H1 (cell line): ENCODE results near the gene KLHL26. TPM values are rescaled to one million over a fixed set of nuclear protein-coding genes. Genes with fewer than 3 reads are reported as not detected.

Experiments
- CTCF ChIA-PET: fragments of 300-600 bp; sonication (Branson Sonifier 250); formaldehyde crosslinking; loops from one replicate; lab custom pipeline; 2021; ENCODE audit not compliant: partially characterized antibody; lab: Charles Lee
- POLR2A ChIA-PET: fragments of 300-600 bp; sonication (Branson Sonifier 250); formaldehyde crosslinking; loops from one replicate; lab custom pipeline; 2021; ENCODE audit warnings: inconsistent platforms; ENCODE audit not compliant: partially characterized antibody; lab: Charles Lee
- DNase-seq, 2 experiments: peaks; one replicate each; pipeline versions ENCODE4 v3.0.0 to v3.0.0-alpha.2; 2010 to 2022; ENCODE audit warnings: low spot score in 2 of 2, low read depth in 1 of 2, mixed read lengths in 1 of 2
- FAIRE-seq: peaks from 2 replicates; lab custom pipeline; 2011; peaks lifted over from hg19 to GRCh38; lab: Jason Lieb, UNC
- H2AFZ ChIP-seq: 2 replicates; pipeline ENCODE4 v1.8.1; 2012; ENCODE audit warnings: low read length, inconsistent platforms
- H2AK5ac ChIP-seq: 2 replicates; pipeline ENCODE4 v1.6.1; 2013; ENCODE audit warnings: low read depth, low read length
- H2BK120ac ChIP-seq: replicated peaks from 2 replicates; pipeline ENCODE3; 2013; ENCODE audit warnings: low read depth, low read length, inconsistent platforms
- H2BK12ac ChIP-seq: 2 replicates; pipeline ENCODE4 v1.6.1; 2013; ENCODE audit warnings: low read depth, low read length
- H2BK15ac ChIP-seq: 2 replicates; pipeline ENCODE4 v1.6.1; 2013; ENCODE audit warnings: low read length
- H2BK20ac ChIP-seq: 2 replicates; pipeline ENCODE4 v1.6.1; 2013; ENCODE audit warnings: low read length
- H2BK5ac ChIP-seq: 2 replicates; pipeline ENCODE4 v1.6.1; 2013; ENCODE audit warnings: low read depth, low read length
- H3K14ac ChIP-seq: 2 replicates; pipeline ENCODE4 v1.6.1; 2013; ENCODE audit warnings: inconsistent platforms; ENCODE audit not compliant: insufficient read length
- H3K18ac ChIP-seq: 2 replicates; pipeline ENCODE4 v1.6.1; 2013; ENCODE audit warnings: low read length; ENCODE audit errors: extremely low read depth
- H3K23ac ChIP-seq: 2 replicates; pipeline ENCODE4 v1.6.1; 2013; ENCODE audit warnings: inconsistent platforms; ENCODE audit not compliant: insufficient read length
- H3K23me2 ChIP-seq: 2 replicates; pipeline ENCODE4 v1.6.1; 2013; ENCODE audit warnings: low read depth, low read length
- H3K27ac ChIP-seq: 2 replicates; pipeline ENCODE4 v1.6.1; 2011; ENCODE audit warnings: low read depth, low read length, inconsistent platforms
- H3K27me3 ChIP-seq, 4 experiments: replicated peaks in 1 of 4; 1 replicate in 1 of 4; 2 replicates in 3 of 4; pipeline versions ENCODE4 v1.6.1 to v1.8.1; 2011 to 2013; ENCODE audit warnings: low read length in 3 of 4, mild to moderate bottlenecking in 3 of 4, inconsistent platforms in 2 of 4, mixed read lengths in 2 of 4, moderate library complexity in 1 of 4; ENCODE audit not compliant: control insufficient read depth in 3 of 4, insufficient read depth in 3 of 4; ENCODE audit errors: extremely low read depth in 1 of 4
- H3K36me3 ChIP-seq, 4 experiments: 2 replicates each; pipeline versions ENCODE4 v1.6.1 to v1.8.1; 2011 to 2013; ENCODE audit warnings: mild to moderate bottlenecking in 4 of 4, low read length in 3 of 4, moderate library complexity in 2 of 4, control low read depth in 1 of 4, inconsistent platforms in 1 of 4; ENCODE audit not compliant: insufficient read depth in 4 of 4, control insufficient read depth in 2 of 4
- H3K4ac ChIP-seq: replicated peaks from 2 replicates; pipeline ENCODE3; 2013; ENCODE audit warnings: low read length, low read depth, mixed read lengths, inconsistent platforms; ENCODE audit not compliant: insufficient read length
- H3K4me1 ChIP-seq, 4 experiments: replicated peaks in 1 of 4; 1 replicate in 1 of 4; 2 replicates in 3 of 4; pipeline versions ENCODE4 v1.6.1 to v1.8.1; 2011 to 2013; ENCODE audit warnings: low read length in 3 of 4, inconsistent platforms in 2 of 4, mixed read lengths in 1 of 4; ENCODE audit not compliant: insufficient read depth in 4 of 4, control insufficient read depth in 3 of 4
- H3K4me2 ChIP-seq, 2 experiments: 2 replicates each; pipeline versions ENCODE4 v1.6.1 to v1.8.1; 2011 to 2013; ENCODE audit warnings: low read depth in 2 of 2, low read length in 2 of 2, control low read depth in 1 of 2, inconsistent platforms in 1 of 2, mild to moderate bottlenecking in 1 of 2; ENCODE audit not compliant: insufficient read depth in 1 of 2
- H3K4me3 ChIP-seq, 4 experiments: fragments of 200-600, 300-600 bp in 1 of 4; sonication (generic), shearing (Covaris generic), sonication (Bioruptor Twin) in 1 of 4; 2 replicates each; pipeline versions ENCODE4 v1.5.1 to v1.8.1; 2011 to 2016; ENCODE audit warnings: low read length in 4 of 4, low read depth in 3 of 4, control low read depth in 2 of 4, inconsistent platforms in 2 of 4, mild to moderate bottlenecking in 2 of 4, mixed read lengths in 1 of 4, moderate library complexity in 1 of 4; ENCODE audit not compliant: insufficient read depth in 2 of 4; ENCODE audit errors: extremely low read depth in 1 of 4
- H3K56ac ChIP-seq: replicated peaks from 2 replicates; pipeline ENCODE3; 2013; ENCODE audit warnings: low read depth, mild to moderate bottlenecking, mixed read lengths, low read length, inconsistent platforms; ENCODE audit not compliant: insufficient read length
- H3K79me1 ChIP-seq: 2 replicates; pipeline ENCODE4 v1.6.1; 2013; ENCODE audit warnings: low read depth, low read length, control low read depth
- H3K79me2 ChIP-seq, 2 experiments: 2 replicates each; pipeline versions ENCODE4 v1.6.1 to v1.8.1; 2012 to 2013; ENCODE audit warnings: low read length in 2 of 2, mild to moderate bottlenecking in 2 of 2, inconsistent platforms in 1 of 2; ENCODE audit not compliant: insufficient read depth in 2 of 2, control insufficient read depth in 1 of 2
- H3K9ac ChIP-seq, 4 experiments: replicated peaks in 1 of 4; 1 replicate in 1 of 4; 2 replicates in 3 of 4; pipeline versions ENCODE4 v1.6.1 to v1.8.1; 2011 to 2013; ENCODE audit warnings: low read depth in 3 of 4, low read length in 3 of 4, control low read depth in 2 of 4, mild to moderate bottlenecking in 2 of 4, moderate library complexity in 2 of 4, inconsistent platforms in 1 of 4; ENCODE audit errors: extremely low read depth in 1 of 4
- H3K9me3 ChIP-seq, 2 experiments: 2 replicates each; pipeline versions ENCODE4 v1.6.1 to v1.8.1; 2012 to 2013; ENCODE audit warnings: mild to moderate bottlenecking in 2 of 2, moderate library complexity in 2 of 2, control low read depth in 1 of 2, inconsistent platforms in 1 of 2, low read depth in 1 of 2, low read length in 1 of 2, mixed read lengths in 1 of 2; ENCODE audit not compliant: insufficient read depth in 2 of 2
- H4K20me1 ChIP-seq, 2 experiments: replicated peaks in 1 of 2; 2 replicates each; pipeline versions ENCODE3 to v1.8.1; 2011 to 2013; ENCODE audit warnings: inconsistent platforms in 2 of 2, low read length in 2 of 2, mild to moderate bottlenecking in 1 of 2; ENCODE audit not compliant: insufficient read depth in 2 of 2, control insufficient read depth in 1 of 2
- H4K5ac ChIP-seq: 2 replicates; pipeline ENCODE4 v1.6.1; 2013; ENCODE audit warnings: low read length, low read depth, mixed read lengths, inconsistent platforms; ENCODE audit not compliant: insufficient read length
- H4K8ac ChIP-seq: 2 replicates; pipeline ENCODE4 v1.8.0; 2013; ENCODE audit warnings: mild to moderate bottlenecking, moderate library complexity, low read length, inconsistent platforms; ENCODE audit not compliant: insufficient read depth; ENCODE audit errors: extremely low read depth
- H4K91ac ChIP-seq: replicated peaks from 2 replicates; pipeline ENCODE3; 2013; ENCODE audit warnings: low read length, mixed read lengths, inconsistent platforms; ENCODE audit not compliant: insufficient read length
- CEBPB ChIP-seq: IDR thresholded peaks from 2 replicates; pipeline ENCODE4 v1.6.1; 2012; ENCODE audit warnings: low read depth, low read length
- JUND ChIP-seq: IDR thresholded peaks from 2 replicates; pipeline ENCODE4 v1.6.1; 2011; ENCODE audit warnings: mild to moderate bottlenecking, improper control_type of control experiment, low read length
- KDM1A ChIP-seq: fragments of 200-600, 300-600 bp; sonication (generic); IDR thresholded peaks from 2 replicates; pipeline ENCODE4 v1.7.1; 2016; ENCODE audit warnings: mild to moderate bottlenecking, low read length, borderline replicate concordance
- KDM4A ChIP-seq: IDR thresholded peaks from one replicate; pipeline ENCODE4 v1.7.1; 2012; ENCODE audit warnings: low read depth, mild to moderate bottlenecking, moderate library complexity, low read length, inconsistent platforms; ENCODE audit not compliant: severe bottlenecking
- SP1 ChIP-seq: IDR thresholded peaks from 2 replicates; pipeline ENCODE4 v1.6.1; 2011; ENCODE audit warnings: low read depth, low read length
- WGBS, 2 experiments: shearing (Covaris generic) in 1 of 2; methylation state at CpG; one replicate each; pipeline versions ENCODE4 v1.1.6 to v1.1.7; 2013 to 2015; ENCODE audit warnings: low lambda C conversion rate in 2 of 2, mixed read lengths in 2 of 2, inconsistent platforms in 1 of 2, low coverage in 1 of 2, missing lambda C conversion rate in 1 of 2; ENCODE audit not compliant: insufficient replicate concordance in 2 of 2, insufficient coverage in 1 of 2, insufficient read length in 1 of 2; ENCODE audit errors: extremely low coverage in 1 of 2, missing lambda C conversion rate in 1 of 2; 5-methylcytosine and 5-hydroxymethylcytosine counted together
- polyA plus RNA-seq, 7 experiments: library from polyadenylated mRNA; depleted of rRNA in 3 of 7; stranded (reverse) in 5 of 7; unstranded in 2 of 7; fragments of >200 nt in 5 of 7; fragments of 200-250 nt in 2 of 7; gene quantifications; 1 replicate in 5 of 7; 2 replicates in 1 of 7; 4 replicates in 1 of 7; pipeline versions ENCODE4 v1.2.1 to v1.2.3, GENCODE V29; 2011 to 2013; ENCODE audit warnings: missing spikeins in 2 of 7, mixed read lengths in 2 of 7
- total RNA-seq: library from RNA; stranded (reverse); fragmentation: NEBNext Ultra II Directional; extraction: Animal tissue kit (Norgen Biotek cat#: 25700); gene quantifications from 2 replicates; pipeline ENCODE4 v1.2.1, GENCODE V29; 2021

Gene KLHL26
- total and polyA plus RNA-seq, 2 of the 8 experiments (the other 6 are each of a cell fraction or from before 2014, with no cell fraction given): 2.2 to 8.8 TPM

DNA sequence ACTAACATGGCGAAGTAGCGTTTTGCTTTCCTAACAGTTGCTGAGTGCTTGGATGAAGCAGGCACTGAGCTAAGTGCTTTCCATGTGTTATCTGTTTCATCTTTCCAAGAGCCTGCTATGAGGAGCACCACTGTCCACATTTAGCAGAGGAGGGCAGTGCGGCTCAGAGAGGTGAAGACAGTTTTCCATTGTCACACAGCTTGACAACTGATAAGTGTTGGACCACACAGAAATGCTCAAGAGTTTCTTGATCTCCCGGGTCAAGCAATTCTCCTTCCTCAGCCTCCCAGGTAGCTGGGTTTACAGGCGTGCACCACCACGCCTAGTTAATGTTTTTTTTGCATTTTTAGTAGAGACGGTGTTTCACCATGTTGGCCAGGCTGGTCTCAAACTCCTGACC lies 39.9 kb downstream of the KLHL26 start:
- H3K56ac ChIP-seq: no peak overlapping the region
- 84% methylated on average over 7 of the region's 7 CpGs; no CpG with 5 or more reads in 1 of the 2 experiments for WGBS, 2 experiments
- H3K4me3 ChIP-seq: no peak overlapping the region
- H3K9ac ChIP-seq: no peak overlapping the region
- H2BK15ac ChIP-seq: no peak overlapping the region
- H3K4me2 ChIP-seq: no peak overlapping the region
- H3K27me3 ChIP-seq: no peaks in the 10 kb centered on the region
- no peak overlapping the region; the same call in 1 of the 2 replicates for H2BK12ac ChIP-seq
- no peaks in the 10 kb centered on the region for H3K36me3 ChIP-seq
- no peak for DNase-seq
- H3K4ac ChIP-seq: no peak overlapping the region
- H3K79me2 ChIP-seq: no peaks in the 10 kb centered on the region
- FAIRE-seq: no peak
- no peak overlapping the region for H2BK5ac ChIP-seq
- ChIA-PET POLR2A (interaction anchor here (0.6 to 1.6 kb wide), 5 partner anchors 83 to 222 kb away, joined by 3 to 6 read pairs (median 5); partner anchors contain the start of gene UBA52), CTCF (interaction anchor here (0.6 to 7.5 kb wide), 37 partner anchors 8 to 349 kb away, joined by 3 to 139 read pairs (median 4); partner anchors contain the start of genes KXD1 and REX1BD)
- no peak overlapping the region for H3K14ac ChIP-seq
- peaks cover 0 to under 1% of the 10 kb centered on the region in 2 experiments for H4K20me1 ChIP-seq
- H2BK20ac ChIP-seq: no peak overlapping the region
- no peak overlapping the region for H4K91ac ChIP-seq
- no peak overlapping the region for H3K27ac ChIP-seq
- H3K4me1 ChIP-seq: peaks cover 0 to 10% (median 3%) of the 10 kb centered on the region in 4 experiments; a peak in 4 of 7 replicates
- no peak overlapping the region for H2AFZ ChIP-seq
- no peak overlapping the region for H4K5ac ChIP-seq
- H3K23me2 ChIP-seq: peaks cover 2% of the 10 kb centered on the region; the same call in 1 of the 2 replicates
- H3K79me1 ChIP-seq: no peaks in the 10 kb centered on the region
- H3K18ac ChIP-seq: no peak overlapping the region
- H3K23ac ChIP-seq: no peak overlapping the region
- no peak overlapping the region for H2BK120ac ChIP-seq
- no peak overlapping the region for H4K8ac ChIP-seq
- no peaks in the 10 kb centered on the region for H3K9me3 ChIP-seq
- no peak overlapping the region for H2AK5ac ChIP-seq
- TF ChIP-seq SP1: no peak
- no peak for TF ChIP-seq JUND
- no peak for TF ChIP-seq CEBPB
- peak; percentile 72; the same call in 1 of the 2 replicates for TF ChIP-seq KDM1A
- no peak for TF ChIP-seq KDM4A
